WTC11 (cell line): ENCODE results near the gene PSMB2. TPM values are rescaled to one million over a fixed set of nuclear protein-coding genes. Genes with fewer than 3 reads are reported as not detected.
A peak's percentile ranks its signal among the peaks of the same experiment; 100 is the strongest.

Source experiments
- ATAC-seq: fragments of 200-7000 bp; cut with Tn5 transposase; 2 replicates; pipeline ENCODE4 v1.10.0; 2021; ENCODE audit warnings: mild to moderate bottlenecking, moderate library complexity
- CTCF ChIA-PET: fragments of 300-600 bp; sonication (Branson Sonifier 250); formaldehyde crosslinking; loops from one replicate; lab custom pipeline; 2021; ENCODE audit warnings: antibody characterized with exemption; lab: Charles Lee
- POLR2A ChIA-PET: fragments of 350-600 bp; sonication (Branson Sonifier 250); formaldehyde crosslinking; loops from one replicate; lab custom pipeline; 2021; ENCODE audit warnings: antibody characterized with exemption; lab: Charles Lee
- DNase-seq: peaks from one replicate; pipeline ENCODE4 v3.0.0; 2021; ENCODE audit warnings: low spot score
- H3K27ac Mint-ChIP-seq: 2 replicates; pipeline ENCODE4 v1.8.0; 2021; ENCODE audit warnings: mixed read lengths
- H3K27me3 Mint-ChIP-seq: 2 replicates; pipeline ENCODE4 v1.8.0; 2021; ENCODE audit warnings: low read depth, mild to moderate bottlenecking, moderate library complexity, mixed read lengths
- H3K36me3 Mint-ChIP-seq: 2 replicates; pipeline ENCODE4 v1.8.0; 2021; ENCODE audit warnings: mixed read lengths
- H3K4me1 Mint-ChIP-seq: 2 replicates; pipeline ENCODE4 v1.8.0; 2022; ENCODE audit warnings: mixed read lengths
- H3K4me3 Mint-ChIP-seq: 2 replicates; pipeline ENCODE4 v1.8.0; 2021; ENCODE audit warnings: mild to moderate bottlenecking, moderate library complexity, mixed read lengths
- H3K9me3 Mint-ChIP-seq: 2 replicates; pipeline ENCODE4 v1.8.0; 2021; ENCODE audit warnings: mixed read lengths
- CREM ChIP-seq: sonication (generic); formaldehyde crosslinking; IDR thresholded peaks from 2 replicates; pipeline ENCODE4 v1.8.1; 2022; ENCODE audit warnings: mild to moderate bottlenecking, missing genetic modification reagents, moderate library complexity
- GABPB1 ChIP-seq: sonication (generic); formaldehyde crosslinking; IDR thresholded peaks from 2 replicates; pipeline ENCODE4 v1.8.1; 2023; ENCODE audit warnings: mild to moderate bottlenecking, missing genetic modification reagents
- HMGA2 ChIP-seq: fragments of 250-450 bp; sonication (Bioruptor Pico); IDR thresholded peaks from 2 replicates; pipeline ENCODE4 v1.4.0; 2021; ENCODE audit warnings: mild to moderate bottlenecking, moderate library complexity
- HMGXB4 ChIP-seq: sonication (generic); formaldehyde crosslinking; IDR thresholded peaks from 2 replicates; pipeline ENCODE4 v1.8.1; 2023; ENCODE audit warnings: mild to moderate bottlenecking, moderate library complexity, missing genetic modification reagents
- JUN ChIP-seq: sonication (generic); formaldehyde crosslinking; IDR thresholded peaks from 2 replicates; pipeline ENCODE4 v1.8.0; 2023; ENCODE audit warnings: mild to moderate bottlenecking, missing genetic modification reagents
- MAX ChIP-seq: sonication (generic); formaldehyde crosslinking; IDR thresholded peaks from 2 replicates; pipeline ENCODE4 v1.8.0; 2022; ENCODE audit warnings: mild to moderate bottlenecking, missing genetic modification reagents
- MLX ChIP-seq: sonication (generic); formaldehyde crosslinking; IDR thresholded peaks from 2 replicates; pipeline ENCODE4 v1.8.1; 2023; ENCODE audit warnings: mild to moderate bottlenecking, missing genetic modification reagents, moderate library complexity
- NR2C2 ChIP-seq: sonication (generic); formaldehyde crosslinking; IDR thresholded peaks from 2 replicates; pipeline ENCODE4 v1.8.0; 2022; ENCODE audit warnings: mild to moderate bottlenecking, missing genetic modification reagents
- NR3C1 ChIP-seq: sonication (generic); formaldehyde crosslinking; conservative IDR thresholded peaks from 2 replicates; pipeline ENCODE4 v1.8.1; 2023; ENCODE audit warnings: low read depth, mild to moderate bottlenecking, missing genetic modification reagents
- STAT6 ChIP-seq: sonication (generic); formaldehyde crosslinking; conservative IDR thresholded peaks from 2 replicates; pipeline ENCODE4 v1.8.1; 2023; ENCODE audit warnings: mild to moderate bottlenecking, low read depth, missing genetic modification reagents, moderate library complexity
- TEAD1 ChIP-seq: sonication (generic); formaldehyde crosslinking; IDR thresholded peaks from 2 replicates; pipeline ENCODE4 v1.8.0; 2022; ENCODE audit warnings: mild to moderate bottlenecking, missing genetic modification reagents
- TEAD4 ChIP-seq: sonication (generic); formaldehyde crosslinking; IDR thresholded peaks from 2 replicates; pipeline ENCODE4 v1.8.0; 2022; ENCODE audit warnings: mild to moderate bottlenecking, missing genetic modification reagents
- USF1 ChIP-seq: sonication (generic); formaldehyde crosslinking; IDR thresholded peaks from 2 replicates; pipeline ENCODE4 v1.8.0; 2022; ENCODE audit warnings: mild to moderate bottlenecking, missing genetic modification reagents
- ZNF219 ChIP-seq: sonication (generic); formaldehyde crosslinking; IDR thresholded peaks from 2 replicates; pipeline ENCODE4 v1.8.0; 2023; ENCODE audit warnings: missing genetic modification reagents, mild to moderate bottlenecking, borderline replicate concordance
- ZNF232 ChIP-seq: sonication (generic); formaldehyde crosslinking; IDR thresholded peaks from 2 replicates; pipeline ENCODE4 v1.8.0; 2022; ENCODE audit warnings: mild to moderate bottlenecking, missing genetic modification reagents
- ZNF281 ChIP-seq: sonication (generic); formaldehyde crosslinking; IDR thresholded peaks from 2 replicates; pipeline ENCODE4 v1.8.0; 2023; ENCODE audit warnings: mild to moderate bottlenecking, missing genetic modification reagents
- total RNA-seq: library from RNA; stranded (reverse); gene quantifications from 3 replicates; pipeline ENCODE4 v1.2.3, GENCODE V29; 2021
- TF ChIP-seq, protein P1 (sequence below): fragments of 250-450 bp; sonication (Bioruptor Pico); IDR thresholded peaks from 2 replicates; pipeline ENCODE4 v1.9.0; 2021; ENCODE audit warnings: mild to moderate bottlenecking
- TF ChIP-seq, protein P2 (sequence below): fragments of 250-450 bp; sonication (Bioruptor Pico); conservative IDR thresholded peaks from 2 replicates; pipeline ENCODE4 v1.9.0; 2021; ENCODE audit warnings: mild to moderate bottlenecking
- TF ChIP-seq, protein P3 (sequence below): fragments of 200-600 bp; IDR thresholded peaks from 2 replicates; pipeline ENCODE4 v1.8.0; 2022; ENCODE audit warnings: antibody characterized with exemption

PSMB2 gene
- total RNA-seq, 1 experiment from 2014 or later: 76.7 TPM

DNA sequence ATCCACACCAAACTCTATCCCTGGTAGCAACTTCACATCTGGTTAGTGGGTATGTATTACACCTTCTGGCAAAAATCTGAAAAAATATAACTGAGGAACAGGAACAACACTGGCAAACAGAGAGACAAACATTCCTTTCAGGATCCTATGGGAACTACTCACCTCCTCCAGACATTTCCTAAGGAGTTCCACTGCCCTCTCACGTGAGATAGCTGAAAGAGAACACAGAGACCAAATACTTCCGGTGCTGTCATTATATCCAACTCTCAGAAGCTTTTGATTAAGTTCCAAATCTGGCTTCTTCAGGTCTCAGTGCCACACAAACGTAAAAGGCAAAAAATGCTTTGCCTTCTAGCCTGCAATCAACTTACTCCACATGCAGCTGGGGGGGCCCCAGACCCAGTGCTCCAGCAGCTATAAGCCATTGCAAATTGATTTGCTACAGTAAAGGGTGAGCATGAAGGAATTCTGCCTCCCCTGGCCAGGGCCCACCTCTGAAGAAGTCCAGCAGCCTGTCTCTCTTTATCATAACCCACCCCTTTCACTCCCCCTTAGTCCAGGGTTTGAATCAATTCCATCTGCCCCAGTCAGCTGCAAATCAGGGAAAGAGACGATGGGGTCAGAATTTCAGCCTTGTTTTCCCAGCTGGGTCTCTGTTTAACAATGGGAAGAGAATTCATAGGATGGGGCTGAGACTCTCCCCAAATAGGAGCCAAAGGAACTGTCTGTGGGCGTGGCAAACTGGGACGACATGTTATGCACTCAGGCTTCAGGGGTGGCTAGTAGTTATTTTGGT lies 36.1 kb downstream of the PSMB2 start:
- no peak overlapping the region for H3K4me3 Mint-ChIP-seq
- DNase-seq (no peak), ATAC-seq (peak; percentile 46; the same call in 1 of the 2 replicates)
- CTCF ChIA-PET: interaction anchor here (1.4 to 1.7 kb wide), 3 partner anchors 11 to 111 kb away, joined by 4 to 6 read pairs (median 4); no protein-coding TSS in a partner anchor
- POLR2A ChIA-PET: no interaction called here
- no peaks in the 10 kb centered on the region for H3K27me3 Mint-ChIP-seq
- peaks cover 2% of the 10 kb centered on the region; the same call in 1 of the 2 replicates for H3K4me1 Mint-ChIP-seq
- H3K36me3 Mint-ChIP-seq: peaks cover 47% of the 10 kb centered on the region
- peak overlapping the region; percentile 66 for H3K27ac Mint-ChIP-seq
- no peaks in the 10 kb centered on the region for H3K9me3 Mint-ChIP-seq
- TF ChIP-seq TEAD1: no peak
- TF ChIP-seq STAT6 (CRISPR knock-in tag): no peak
- TF ChIP-seq ZNF219: no peak
- TF ChIP-seq HMGA2 (CRISPR knock-in tag): no peak
- no peak for TF ChIP-seq CREM (CRISPR knock-in tag)
- TF ChIP-seq, protein P1, sequence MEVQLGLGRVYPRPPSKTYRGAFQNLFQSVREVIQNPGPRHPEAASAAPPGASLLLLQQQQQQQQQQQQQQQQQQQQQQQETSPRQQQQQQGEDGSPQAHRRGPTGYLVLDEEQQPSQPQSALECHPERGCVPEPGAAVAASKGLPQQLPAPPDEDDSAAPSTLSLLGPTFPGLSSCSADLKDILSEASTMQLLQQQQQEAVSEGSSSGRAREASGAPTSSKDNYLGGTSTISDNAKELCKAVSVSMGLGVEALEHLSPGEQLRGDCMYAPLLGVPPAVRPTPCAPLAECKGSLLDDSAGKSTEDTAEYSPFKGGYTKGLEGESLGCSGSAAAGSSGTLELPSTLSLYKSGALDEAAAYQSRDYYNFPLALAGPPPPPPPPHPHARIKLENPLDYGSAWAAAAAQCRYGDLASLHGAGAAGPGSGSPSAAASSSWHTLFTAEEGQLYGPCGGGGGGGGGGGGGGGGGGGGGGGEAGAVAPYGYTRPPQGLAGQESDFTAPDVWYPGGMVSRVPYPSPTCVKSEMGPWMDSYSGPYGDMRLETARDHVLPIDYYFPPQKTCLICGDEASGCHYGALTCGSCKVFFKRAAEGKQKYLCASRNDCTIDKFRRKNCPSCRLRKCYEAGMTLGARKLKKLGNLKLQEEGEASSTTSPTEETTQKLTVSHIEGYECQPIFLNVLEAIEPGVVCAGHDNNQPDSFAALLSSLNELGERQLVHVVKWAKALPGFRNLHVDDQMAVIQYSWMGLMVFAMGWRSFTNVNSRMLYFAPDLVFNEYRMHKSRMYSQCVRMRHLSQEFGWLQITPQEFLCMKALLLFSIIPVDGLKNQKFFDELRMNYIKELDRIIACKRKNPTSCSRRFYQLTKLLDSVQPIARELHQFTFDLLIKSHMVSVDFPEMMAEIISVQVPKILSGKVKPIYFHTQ (CRISPR knock-in tag): no peak
- TF ChIP-seq MLX (CRISPR knock-in tag): no peak
- no peak for TF ChIP-seq USF1 (CRISPR knock-in tag)
- TF ChIP-seq ZNF281 (CRISPR knock-in tag): no peak
- TF ChIP-seq JUN: no peak
- TF ChIP-seq, protein P2, sequence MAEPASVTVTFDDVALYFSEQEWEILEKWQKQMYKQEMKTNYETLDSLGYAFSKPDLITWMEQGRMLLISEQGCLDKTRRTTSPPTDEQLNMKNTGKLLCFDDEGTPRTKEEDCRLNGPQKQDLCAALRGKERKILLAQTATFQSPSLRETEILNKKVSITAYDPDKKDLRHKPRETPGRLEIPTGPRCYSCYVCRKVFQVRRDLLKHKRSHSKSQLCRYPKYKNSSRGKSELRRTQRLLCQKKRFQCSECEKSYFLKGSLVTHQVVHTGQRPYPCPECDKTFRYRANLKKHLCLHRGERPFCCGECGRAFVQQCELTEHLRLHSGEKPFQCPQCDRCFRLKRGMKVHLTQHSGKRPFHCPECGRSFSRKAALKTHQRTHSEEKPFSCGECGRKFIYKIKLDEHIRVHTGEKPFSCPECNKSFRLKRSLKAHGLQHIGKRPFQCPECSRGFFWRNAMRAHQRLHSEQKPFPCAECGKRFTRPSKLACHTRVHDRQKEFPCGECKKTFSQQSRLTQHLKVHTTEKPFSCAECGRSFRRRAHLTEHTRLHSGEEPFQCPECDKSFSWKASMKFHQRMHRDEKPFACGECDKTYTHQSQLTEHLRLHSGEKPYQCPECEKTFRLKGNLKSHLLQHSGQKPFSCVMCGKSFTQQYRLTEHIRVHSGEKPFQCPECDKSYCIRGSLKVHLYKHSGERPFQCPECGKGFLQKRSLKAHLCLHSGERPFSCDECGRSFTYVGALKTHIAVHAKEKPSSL: no peak
- TF ChIP-seq NR2C2 (CRISPR knock-in tag): no peak
- TF ChIP-seq NR3C1 (CRISPR knock-in tag): no peak
- TF ChIP-seq MAX: no peak
- TF ChIP-seq GABPB1 (CRISPR knock-in tag): no peak
- TF ChIP-seq HMGXB4 (CRISPR knock-in tag): no peak
- TF ChIP-seq, protein P3, sequence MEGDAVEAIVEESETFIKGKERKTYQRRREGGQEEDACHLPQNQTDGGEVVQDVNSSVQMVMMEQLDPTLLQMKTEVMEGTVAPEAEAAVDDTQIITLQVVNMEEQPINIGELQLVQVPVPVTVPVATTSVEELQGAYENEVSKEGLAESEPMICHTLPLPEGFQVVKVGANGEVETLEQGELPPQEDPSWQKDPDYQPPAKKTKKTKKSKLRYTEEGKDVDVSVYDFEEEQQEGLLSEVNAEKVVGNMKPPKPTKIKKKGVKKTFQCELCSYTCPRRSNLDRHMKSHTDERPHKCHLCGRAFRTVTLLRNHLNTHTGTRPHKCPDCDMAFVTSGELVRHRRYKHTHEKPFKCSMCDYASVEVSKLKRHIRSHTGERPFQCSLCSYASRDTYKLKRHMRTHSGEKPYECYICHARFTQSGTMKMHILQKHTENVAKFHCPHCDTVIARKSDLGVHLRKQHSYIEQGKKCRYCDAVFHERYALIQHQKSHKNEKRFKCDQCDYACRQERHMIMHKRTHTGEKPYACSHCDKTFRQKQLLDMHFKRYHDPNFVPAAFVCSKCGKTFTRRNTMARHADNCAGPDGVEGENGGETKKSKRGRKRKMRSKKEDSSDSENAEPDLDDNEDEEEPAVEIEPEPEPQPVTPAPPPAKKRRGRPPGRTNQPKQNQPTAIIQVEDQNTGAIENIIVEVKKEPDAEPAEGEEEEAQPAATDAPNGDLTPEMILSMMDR: no peak
- no peak for TF ChIP-seq ZNF232 (CRISPR knock-in tag)
- TF ChIP-seq TEAD4 (CRISPR knock-in tag): no peak
